K562 (cell line): ENCODE results near the gene RBFOX2.

Experiments used
- CTCF ChIP-seq, 3 experiments: IDR thresholded peaks in 2 of 3; conservative IDR thresholded peaks in 1 of 3; 2 replicates each; pipeline ENCODE4 v1.5.1; 2011 to 2012; ENCODE audit warnings: low read length in 3 of 3, mild to moderate bottlenecking in 3 of 3, control low read depth in 2 of 3, improper control_type of control experiment in 1 of 3, inconsistent platforms in 1 of 3, low read depth in 1 of 3, mixed read lengths in 1 of 3, moderate library complexity in 1 of 3; ENCODE audit not compliant: insufficient read depth in 2 of 3
- GTF2F1 ChIP-seq: IDR thresholded peaks from 2 replicates; pipeline ENCODE4 v1.6.1; 2011; ENCODE audit warnings: low read depth, low read length, improper control_type of control experiment
- HBP1 ChIP-seq: fragments of 450-650 bp; formaldehyde crosslinking; IDR thresholded peaks from 2 replicates; pipeline ENCODE4 v1.4.0; 2022; ENCODE audit warnings: missing genetic modification characterization
- HNRNPL ChIP-seq: fragments of 200-400 bp; formaldehyde crosslinking; IDR thresholded peaks from 2 replicates; pipeline ENCODE4 v1.6.1; 2017; ENCODE audit warnings: low read depth, mild to moderate bottlenecking, low read length
- ILF3 ChIP-seq: fragments of 450-650 bp; IDR thresholded peaks from 2 replicates; pipeline ENCODE4 v1.6.1; 2018; ENCODE audit warnings: antibody characterized with exemption, mild to moderate bottlenecking, moderate library complexity, borderline replicate concordance
- MLLT1 ChIP-seq, 2 experiments: fragments of 450-650 bp; IDR thresholded peaks; 2 replicates each; pipeline ENCODE4 v1.6.1; 2016
- SIN3A ChIP-seq, 2 experiments: fragments of 150-350 bp in 1 of 2; IDR thresholded peaks; 2 replicates each; pipeline ENCODE4 v1.6.1; 2011 to 2016; ENCODE audit warnings: borderline replicate concordance in 2 of 2, low read depth in 2 of 2, low read length in 2 of 2, mild to moderate bottlenecking in 2 of 2, moderate library complexity in 2 of 2; ENCODE audit not compliant: control insufficient read depth in 1 of 2

DNA sequence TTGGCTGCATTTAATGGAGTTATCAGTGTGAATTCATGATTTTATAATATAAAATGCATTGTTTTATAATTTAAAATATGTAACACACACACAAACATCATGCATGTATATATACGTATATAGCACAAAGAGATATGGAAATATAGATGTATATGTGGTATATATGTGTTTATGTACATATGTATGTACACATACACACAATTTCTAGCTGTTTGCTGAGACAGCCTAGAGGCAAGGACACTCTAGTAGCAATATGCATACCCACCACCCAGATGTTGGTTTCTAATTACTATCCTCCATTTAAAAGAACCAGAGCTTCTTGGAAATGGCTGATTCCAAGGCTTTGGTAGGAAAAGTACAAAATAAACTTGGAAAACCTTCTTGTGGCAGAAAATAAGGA is 50.4 kb downstream of the RBFOX2 start:
- no peak for TF ChIP-seq GTF2F1
- no peak for TF ChIP-seq CTCF (IDR thresholded peaks at IDR 0.05 in 2 of 3, conservative IDR thresholded peaks at IDR 0.05 in 1 of 3; ENCODE audit: insufficient read depth in 2 of 3, low read depth in 1 of 3, low read length in 3 of 3)
- no peak for TF ChIP-seq MLLT1 (IDR thresholded peaks at IDR 0.05)
- no peak for TF ChIP-seq HNRNPL
- no peak for TF ChIP-seq ILF3
- no peak for TF ChIP-seq HBP1 (CRISPR knock-in tag)
- no peak for TF ChIP-seq SIN3A (IDR thresholded peaks at IDR 0.05; ENCODE audit: borderline replicate concordance in 2 of 2, control insufficient read depth in 1 of 2, low read depth in 2 of 2, low read length in 2 of 2)
